IMR-90 (cell line): ENCODE data around the gene SENP7. TPM values are rescaled to one million over a fixed set of nuclear protein-coding genes. Genes with fewer than 3 reads are reported as not detected.

Experiments used
- microRNA-seq, 2 experiments: library from miRNA; stranded (forward) in 1 of 2; unstranded in 1 of 2; fragments of 10-50 nt in 1 of 2; fragments of <30 nt in 1 of 2; gene quantifications in 1 of 2; microRNA quantifications in 1 of 2; one replicate each; pipeline versions ENCODE3 to v1.1.0; 2013 to 2020; ENCODE audit not compliant: insufficient read depth in 1 of 2, insufficient read length in 1 of 2, unreplicated experiment in 1 of 2
- polyA plus RNA-seq, 3 experiments: library from polyadenylated mRNA; depleted of rRNA; stranded (reverse); fragments of >200 nt; gene quantifications; 2 replicates each; pipeline ENCODE4 v1.2.3, GENCODE V29; 2012; ENCODE audit warnings: low replicate concordance in 1 of 3
- small RNA-seq, 5 experiments: library from RNA; depleted of rRNA; stranded (forward); fragments of <200 nt; gene quantifications; one replicate each; pipeline ENCODE3, GENCODE V24; 2012
- total RNA-seq: library from RNA; depleted of rRNA; stranded (reverse); fragments of >200 nt; gene quantifications from 2 replicates; pipeline ENCODE4 v1.2.3, GENCODE V29; 2012; rRNA removed

Gene SENP7
- total and polyA plus RNA-seq, 2 of the 4 experiments (the other 2 are of a cell fraction): 5.5 to 8.4 TPM

Small RNA genes lying within 50 kb of the gene (microRNA-seq; reads per million reads assigned to microRNA genes)
- gene RF00019 (ENCODE audit: insufficient read depth, insufficient read length): not detected

Small RNA genes lying within 50 kb of the gene (small RNA-seq; reads per million reads assigned to genes)
- 0 reads per million in 5 experiments for gene RF00019

Other genes with a start within 250 kb of the SENP7 start
- gene IMPG2, start 192.6 kb downstream of the SENP7 start, total RNA-seq: 0.18 and 0.28 TPM in 2 replicates
- 0.06 and 0.10 TPM in 2 replicates for gene IMPG2, start 192.6 kb downstream of the SENP7 start, polyA plus RNA-seq (2012; rRNA removed)
- 17.0 and 27.2 TPM in 2 replicates for gene TRMT10C, start 48.7 kb upstream of the SENP7 start, total RNA-seq
- gene TRMT10C, start 48.7 kb upstream of the SENP7 start, polyA plus RNA-seq (2012; rRNA removed): 11.6 and 13.6 TPM in 2 replicates
- 34.6 and 87.5 TPM in 2 replicates for gene PCNP, start 61.0 kb upstream of the SENP7 start, total RNA-seq
- 39.5 and 53.2 TPM in 2 replicates for gene PCNP, start 61.0 kb upstream of the SENP7 start, polyA plus RNA-seq (2012; rRNA removed)
- gene ZBTB11, start 163.9 kb upstream of the SENP7 start, total RNA-seq: 17.2 and 25.8 TPM in 2 replicates
- 5.4 and 6.0 TPM in 2 replicates for gene ZBTB11, start 163.9 kb upstream of the SENP7 start, polyA plus RNA-seq (2012; rRNA removed)
- 953 and 1,539 TPM in 2 replicates for gene RPL24, start 173.5 kb upstream of the SENP7 start, total RNA-seq
- 764 and 1,054 TPM in 2 replicates for gene RPL24, start 173.5 kb upstream of the SENP7 start, polyA plus RNA-seq (2012; rRNA removed)
- 21.9 TPM in 2 replicates for gene CEP97, start 211.4 kb upstream of the SENP7 start, total RNA-seq
- gene CEP97, start 211.4 kb upstream of the SENP7 start, polyA plus RNA-seq (2012; rRNA removed): 1.2 and 2.0 TPM in 2 replicates